ENCODE data around the gene C2CD2L.
"Not testable (repeated sequence)": the region's sequence is repeated elsewhere in the genome, so short reads cannot be mapped to it uniquely, and the experiment has no call there.

C2CD2L gene

GRCh38 chr11:119106564-119107537 is at the start of gene C2CD2L:
C2CD2L (plus strand) TSS chr11:119107344; CDS start chr11:119107742, 398 bp downstream.
- TF ChIP-seq, protein P1, sequence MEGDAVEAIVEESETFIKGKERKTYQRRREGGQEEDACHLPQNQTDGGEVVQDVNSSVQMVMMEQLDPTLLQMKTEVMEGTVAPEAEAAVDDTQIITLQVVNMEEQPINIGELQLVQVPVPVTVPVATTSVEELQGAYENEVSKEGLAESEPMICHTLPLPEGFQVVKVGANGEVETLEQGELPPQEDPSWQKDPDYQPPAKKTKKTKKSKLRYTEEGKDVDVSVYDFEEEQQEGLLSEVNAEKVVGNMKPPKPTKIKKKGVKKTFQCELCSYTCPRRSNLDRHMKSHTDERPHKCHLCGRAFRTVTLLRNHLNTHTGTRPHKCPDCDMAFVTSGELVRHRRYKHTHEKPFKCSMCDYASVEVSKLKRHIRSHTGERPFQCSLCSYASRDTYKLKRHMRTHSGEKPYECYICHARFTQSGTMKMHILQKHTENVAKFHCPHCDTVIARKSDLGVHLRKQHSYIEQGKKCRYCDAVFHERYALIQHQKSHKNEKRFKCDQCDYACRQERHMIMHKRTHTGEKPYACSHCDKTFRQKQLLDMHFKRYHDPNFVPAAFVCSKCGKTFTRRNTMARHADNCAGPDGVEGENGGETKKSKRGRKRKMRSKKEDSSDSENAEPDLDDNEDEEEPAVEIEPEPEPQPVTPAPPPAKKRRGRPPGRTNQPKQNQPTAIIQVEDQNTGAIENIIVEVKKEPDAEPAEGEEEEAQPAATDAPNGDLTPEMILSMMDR (IDR thresholded peaks at IDR 0.05; ENCODE audit: low read depth, low read length): no peak
- DNase-seq: peak; percentile 90
- H3K27ac ChIP-seq: peak within 1 kb of the TSS; percentile 72

GRCh38 chr11:119059128-119059527 is 48.0 kb upstream of the C2CD2L start:
- peaks cover 16% of the 10 kb centered on the region for H3K36me3 ChIP-seq
- not testable (repeated sequence) for H3K27ac ChIP-seq; H3K9me3 ChIP-seq (ENCODE audit: severe bottlenecking); DNase-seq; H3K4me3 ChIP-seq (ENCODE audit: low read depth, low read length); H3K27me3 ChIP-seq (ENCODE audit: insufficient read depth, low read depth, severe bottlenecking)

More at GRCh38 chr11:119106564-119107537, at the start of gene C2CD2L:
- Histone ChIP-seq H3K36me3 (peaks cover 13% of the 10 kb centered on the region), H3K27me3 (ENCODE audit: insufficient read depth, low read depth, severe bottlenecking) (no peaks in the 10 kb centered on the region), H3K4me3 (ENCODE audit: low read depth, low read length) (peak within 1 kb of the TSS; percentile 68), H3K9me3 (ENCODE audit: severe bottlenecking) (no peaks in the 10 kb centered on the region)

DNA sequence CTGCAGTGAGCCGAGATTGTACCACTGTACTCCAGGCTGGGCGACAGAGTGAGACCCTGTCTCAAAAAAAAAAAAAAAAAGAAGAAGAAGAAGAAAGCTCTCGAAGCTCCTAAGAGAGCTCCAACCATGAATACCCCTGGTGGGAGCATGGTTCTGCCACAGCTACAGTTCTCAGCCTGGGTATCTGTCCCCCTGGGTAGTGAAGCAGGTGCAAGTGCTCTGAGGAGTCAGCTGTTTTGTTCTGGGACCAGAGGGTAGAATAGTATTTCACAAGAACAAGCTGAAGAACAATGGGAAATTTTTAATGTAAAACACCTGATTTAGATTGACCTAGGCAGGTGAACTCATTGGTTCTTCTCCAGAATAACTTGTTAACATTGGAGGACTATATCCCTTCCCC is 45.9 kb upstream of the C2CD2L start:
- TF ChIP-seq, protein P1 (IDR thresholded peaks at IDR 0.05; ENCODE audit: low read depth, low read length): no peak
- DNase-seq: no peak
- H3K4me3 ChIP-seq (ENCODE audit: low read depth, low read length): no peak overlapping the region
- H3K27ac ChIP-seq: no peak overlapping the region
- no peaks in the 10 kb centered on the region for H3K27me3 ChIP-seq (ENCODE audit: insufficient read depth, low read depth, severe bottlenecking)
- no peaks in the 10 kb centered on the region for H3K9me3 ChIP-seq (ENCODE audit: severe bottlenecking)
- H3K36me3 ChIP-seq: no peaks in the 10 kb centered on the region

DNA sequence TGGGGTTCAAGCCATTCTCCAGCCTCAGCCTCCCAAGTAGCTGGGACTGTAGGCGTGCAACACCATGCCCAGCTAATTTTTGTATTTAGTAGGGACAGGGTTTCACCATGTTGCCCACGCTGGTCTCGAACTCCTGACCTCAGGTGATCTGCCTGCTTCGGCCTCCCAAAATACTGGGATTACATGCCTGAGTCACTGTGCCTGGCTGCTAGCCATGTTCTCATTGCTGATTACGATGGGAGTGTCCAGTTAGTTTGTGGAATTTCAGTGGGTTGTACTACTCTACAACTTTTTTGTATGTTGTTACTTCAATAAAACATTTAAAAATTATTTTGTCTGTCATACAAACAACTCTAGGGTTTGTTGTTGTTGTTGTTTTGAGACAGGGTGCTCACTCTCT is 44.4 kb upstream of the C2CD2L start:
- DNase-seq: no peak
- Histone ChIP-seq H3K4me3 (ENCODE audit: low read depth, low read length) (no peak overlapping the region), H3K9me3 (ENCODE audit: severe bottlenecking) (no peaks in the 10 kb centered on the region), H3K36me3 (no peaks in the 10 kb centered on the region), H3K27ac (no peak overlapping the region), H3K27me3 (ENCODE audit: insufficient read depth, low read depth, severe bottlenecking) (no peaks in the 10 kb centered on the region)
- TF ChIP-seq, protein P1 (IDR thresholded peaks at IDR 0.05; ENCODE audit: low read depth, low read length): no peak

- peak; percentile 52 for DNase-seq
- TF ChIP-seq, protein P1 (IDR thresholded peaks at IDR 0.05; ENCODE audit: low read depth, low read length): peak; percentile 76
- no peaks in the 10 kb centered on the region for H3K27me3 ChIP-seq (ENCODE audit: insufficient read depth, low read depth, severe bottlenecking)
- H3K4me3 ChIP-seq (ENCODE audit: low read depth, low read length): no peak overlapping the region
- H3K36me3 ChIP-seq: peaks cover 11% of the 10 kb centered on the region
- H3K9me3 ChIP-seq (ENCODE audit: severe bottlenecking): no peaks in the 10 kb centered on the region
- no peak overlapping the region for H3K27ac ChIP-seq
Observed at GRCh38 chr11:119065369-119065768, 41.8 kb upstream of the C2CD2L start.

- H3K27ac ChIP-seq: peak within 1 kb of the TSS; percentile 81
- DNase-seq: peak; percentile 97
- no peaks in the 10 kb centered on the region for H3K27me3 ChIP-seq (ENCODE audit: insufficient read depth, low read depth, severe bottlenecking)
- H3K9me3 ChIP-seq (ENCODE audit: severe bottlenecking): no peaks in the 10 kb centered on the region
- TF ChIP-seq, protein P1 (IDR thresholded peaks at IDR 0.05; ENCODE audit: low read depth, low read length): no peak
- peak within 1 kb of the TSS; percentile 80 for H3K4me3 ChIP-seq (ENCODE audit: low read depth, low read length)
- H3K36me3 ChIP-seq: peaks cover 23% of the 10 kb centered on the region
Observed at GRCh38 chr11:119067371-119068222, 39.5 kb upstream of the C2CD2L start, which contains the start of gene VPS11. VPS11 (plus strand) TSS chr11:119067818; CDS start chr11:119067824, 6 bp downstream.

All from WERI-Rb-1 (cell line).